Stimulated activated CD4-positive, alpha-beta T cell treated with anti-CD3 and anti-CD28 coated beads, Interleukin-1b, Interleukin-23, amount 100 ng/mL, for 1 hour (primary cell): ENCODE results near the gene ELF2.
"Not testable (repeated sequence)": the region's sequence is repeated elsewhere in the genome, so short reads cannot be mapped to it uniquely, and the experiment has no call there.

Experiments
- DNase-seq, 2 donors: peaks; one replicate each; pipeline ENCODE4 v3.0.0-alpha.2; 2020; ENCODE audit warnings: low read depth in 2 of 2

The ELF2 gene

DNA sequence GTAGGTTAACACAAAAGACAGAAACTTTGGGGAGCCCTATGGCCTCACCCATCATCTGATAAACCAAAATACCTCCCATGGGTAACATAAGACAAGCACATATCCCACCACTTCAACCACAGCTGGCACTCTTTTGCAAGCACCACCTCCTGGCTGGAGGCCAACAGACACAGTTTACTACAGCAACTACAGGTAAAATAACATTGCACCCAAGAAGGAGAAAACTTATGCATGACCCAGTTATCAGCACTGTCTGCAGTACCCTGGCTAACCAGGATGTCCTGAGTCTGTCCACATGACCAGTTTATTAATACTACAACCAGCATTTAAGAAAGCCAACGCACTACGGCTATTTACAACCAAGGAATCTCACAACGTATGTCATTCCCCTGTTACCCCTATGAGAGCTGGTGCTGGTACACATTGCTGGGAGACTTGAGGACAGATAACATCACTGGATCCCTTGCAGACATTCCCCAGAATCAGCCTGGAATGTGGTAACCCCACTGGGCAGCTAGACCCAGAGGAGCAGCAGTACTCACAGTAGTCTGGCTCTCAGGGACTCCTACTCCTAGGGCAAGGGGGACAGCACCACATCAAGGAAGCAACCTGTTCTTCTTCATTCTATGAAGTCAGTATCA lies 32.0 kb downstream of the ELF2 start:
- DNase-seq = no peak

DNA sequence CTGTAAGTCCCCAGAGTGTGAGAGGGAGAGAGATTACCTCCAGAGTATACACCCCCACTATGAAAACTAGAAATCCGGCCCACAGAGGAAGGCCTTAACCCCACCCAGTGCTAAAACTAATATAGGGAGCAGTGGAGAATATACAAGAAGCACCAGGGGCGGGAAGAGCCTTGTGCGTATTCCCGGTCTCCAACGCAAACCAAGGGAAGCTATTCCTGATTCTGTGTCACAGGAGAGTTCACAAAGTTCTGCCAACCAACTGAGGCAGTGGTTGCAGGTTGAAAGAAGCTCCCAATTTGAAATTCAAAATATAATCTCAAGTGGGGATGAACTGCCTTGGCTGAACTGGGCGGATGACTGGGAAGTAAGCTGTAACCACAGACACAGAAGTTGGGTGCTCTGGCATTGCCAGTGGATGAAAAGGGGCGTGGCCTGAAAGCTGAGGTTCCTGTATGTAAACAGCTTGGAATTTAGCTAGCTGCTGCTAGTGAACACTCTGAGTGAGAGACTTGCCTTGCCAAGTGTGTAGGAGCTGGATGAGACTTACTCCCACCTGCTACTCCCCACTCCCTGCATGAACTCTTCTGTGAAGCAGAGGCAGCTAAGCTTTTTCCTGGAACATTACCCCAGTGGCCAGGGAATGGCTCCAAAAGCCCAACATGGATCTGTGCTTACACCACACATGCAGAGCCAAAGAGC lies 32.7 kb downstream of the ELF2 start:
- no peak for DNase-seq

DNA sequence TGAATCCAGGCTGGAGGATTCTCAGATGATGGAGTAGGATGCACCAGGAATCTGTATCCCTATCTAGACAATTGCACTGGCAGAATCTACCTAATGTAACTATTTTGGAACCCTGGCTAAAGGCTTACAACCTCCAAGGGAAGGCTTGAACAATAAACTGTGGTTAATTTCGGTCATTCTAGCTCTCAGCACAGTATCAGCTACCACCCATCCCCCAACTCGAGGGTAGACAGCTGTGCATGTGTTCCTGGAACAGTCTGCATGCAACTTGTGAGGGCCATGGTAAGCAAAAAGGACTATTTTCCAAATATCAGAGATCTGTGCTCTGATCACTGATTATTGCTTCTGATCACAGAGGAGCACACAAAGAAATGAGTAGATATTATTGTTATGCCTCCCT lies 34.0 kb downstream of the ELF2 start:
- DNase-seq = no peak

DNA sequence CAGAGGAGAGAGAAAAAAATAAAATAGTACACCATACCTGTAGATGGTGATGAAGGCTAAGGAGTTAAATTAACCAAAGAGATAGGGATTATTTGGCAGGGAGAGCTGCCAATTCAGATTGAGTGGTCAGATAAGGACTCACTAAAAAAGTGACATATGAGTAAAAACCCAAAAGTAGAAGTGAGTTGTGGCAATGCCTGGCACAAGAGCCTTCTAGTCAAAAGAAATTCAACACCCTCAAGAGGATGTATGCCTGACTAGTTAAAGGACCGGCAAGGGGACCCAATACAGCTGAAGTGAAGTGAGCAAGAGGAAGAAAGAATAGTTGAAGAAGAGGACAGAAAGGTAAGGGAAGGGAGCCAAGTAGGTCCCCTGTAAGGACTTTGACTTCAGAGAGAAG lies 34.9 kb downstream of the ELF2 start:
- no peak for DNase-seq

DNA sequence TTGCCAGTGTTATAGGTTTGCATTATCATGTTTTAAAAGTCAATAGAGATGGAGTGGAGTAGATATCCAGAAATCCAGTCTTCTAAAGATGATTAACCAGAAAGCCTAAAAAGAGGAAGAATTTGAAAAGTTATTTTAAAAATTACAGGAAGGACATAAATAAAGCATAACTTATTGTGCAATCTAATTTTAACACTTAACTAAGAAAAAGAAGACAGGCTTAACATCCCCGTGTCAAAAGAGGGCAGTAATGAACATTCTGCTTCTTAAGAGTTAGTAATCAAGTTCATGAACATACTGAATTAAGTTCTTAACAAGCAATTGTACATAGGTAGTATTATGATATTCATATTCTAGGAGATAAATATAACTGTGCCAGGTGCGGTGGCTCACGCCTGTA lies 39.3 kb downstream of the ELF2 start:
- DNase-seq = no peak

DNA sequence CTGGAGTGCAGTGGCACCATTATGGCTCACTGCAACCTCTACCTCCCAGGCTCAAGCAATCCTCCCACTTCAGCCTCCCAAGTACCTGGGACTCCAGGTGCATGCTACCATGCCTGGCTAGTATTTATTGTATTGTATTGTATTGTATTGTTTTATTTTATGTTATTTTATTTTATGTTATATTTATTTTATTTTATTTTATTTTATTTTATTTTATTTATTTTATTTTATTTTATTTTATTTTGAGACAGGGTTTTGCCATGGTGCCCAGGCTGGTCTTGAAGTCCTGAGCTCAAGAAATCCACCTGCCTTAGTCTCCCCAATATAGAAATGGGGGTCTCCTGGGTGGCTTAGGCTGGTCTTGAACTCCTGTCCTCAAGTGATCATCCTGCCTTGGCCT lies 42.6 kb downstream of the ELF2 start:
- no peak for DNase-seq

DNA sequence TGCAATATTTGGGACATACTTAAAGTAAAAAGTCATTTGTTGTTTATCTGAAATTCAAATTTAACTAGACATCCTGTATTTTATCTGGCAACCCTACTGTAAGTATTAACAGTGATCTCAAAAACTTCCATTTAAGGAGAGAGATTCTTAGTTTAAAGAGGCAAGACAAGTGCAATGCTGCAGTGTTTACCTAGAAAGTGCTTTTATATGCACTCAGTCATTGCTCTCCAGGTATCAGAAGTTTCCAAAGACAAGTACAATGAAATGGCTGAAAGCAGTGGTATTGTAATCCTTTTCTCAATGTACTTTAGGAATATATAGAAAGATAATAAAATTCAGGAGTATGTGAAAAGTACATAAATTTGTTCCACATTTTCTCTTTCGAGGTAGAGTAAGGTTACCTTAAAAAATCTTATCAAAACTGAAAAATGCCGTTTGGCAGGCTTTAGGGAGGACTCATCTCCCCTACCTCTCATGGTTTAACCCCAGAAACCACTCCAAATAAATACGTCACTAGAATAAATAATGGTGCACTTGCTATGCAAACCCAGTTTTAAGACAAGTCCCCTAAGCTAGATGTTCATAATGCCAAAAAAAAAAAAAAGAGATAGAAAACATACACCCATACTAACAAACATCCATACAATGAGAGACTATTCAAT lies 45.7 kb downstream of the ELF2 start:
- no peak for DNase-seq

DNA sequence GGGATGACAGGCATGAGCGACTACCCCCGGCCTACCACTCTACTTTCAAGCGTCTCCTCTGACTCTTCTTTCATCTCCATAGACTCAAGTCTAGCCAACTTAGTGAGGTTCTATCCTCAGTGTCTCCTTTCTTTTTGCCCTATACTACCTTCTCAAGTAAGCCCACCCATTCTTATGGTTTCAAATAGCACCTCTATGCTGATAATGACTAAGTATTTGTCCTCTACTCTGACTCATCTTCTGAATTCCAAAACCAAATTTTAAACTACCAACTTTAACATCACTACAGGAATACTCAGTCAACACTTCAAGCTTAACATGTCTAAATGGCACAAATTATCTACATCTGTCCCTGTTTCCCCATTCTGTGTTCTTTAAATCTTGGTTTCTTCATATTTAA lies 47.8 kb downstream of the ELF2 start:
- no peak for DNase-seq

DNA sequence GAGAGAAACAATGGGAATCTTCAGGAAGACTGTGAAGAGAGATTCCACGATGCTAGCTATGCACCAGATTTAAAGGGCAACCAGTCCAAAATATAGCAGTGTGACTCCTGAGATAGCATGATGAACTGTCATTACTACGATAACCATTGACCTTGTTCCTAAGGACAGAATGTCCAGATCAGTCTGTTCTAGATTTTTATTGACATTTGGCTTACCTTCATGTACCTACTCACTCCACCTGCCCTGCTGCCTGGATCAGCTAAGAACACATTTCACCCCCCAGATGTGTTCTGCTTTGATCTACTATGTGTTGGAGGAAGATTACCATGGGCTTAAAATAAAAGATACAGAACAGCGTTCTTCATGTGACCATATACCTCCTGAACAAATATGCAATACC lies 50.1 kb downstream of the ELF2 start:
- DNase-seq = no peak

DNA sequence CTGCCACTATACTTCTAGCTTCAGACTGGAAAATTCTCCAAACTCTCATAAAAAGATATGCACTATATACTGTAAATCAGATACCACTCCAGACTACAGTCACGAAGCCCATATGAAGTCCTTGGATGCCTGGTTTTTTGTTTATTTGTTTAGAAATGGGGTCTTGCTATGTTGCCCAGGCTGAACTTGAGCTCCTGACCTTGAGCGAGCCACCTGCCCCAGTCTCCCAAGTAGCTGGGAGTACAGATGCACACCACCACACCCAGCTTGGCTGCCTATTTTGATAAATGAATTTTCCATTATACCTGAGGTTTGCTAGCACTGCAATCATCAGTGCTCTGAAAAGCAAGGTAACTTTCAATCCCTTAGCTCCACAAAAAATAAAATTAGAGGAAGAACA lies 53.1 kb downstream of the ELF2 start:
- no peak for DNase-seq

DNA sequence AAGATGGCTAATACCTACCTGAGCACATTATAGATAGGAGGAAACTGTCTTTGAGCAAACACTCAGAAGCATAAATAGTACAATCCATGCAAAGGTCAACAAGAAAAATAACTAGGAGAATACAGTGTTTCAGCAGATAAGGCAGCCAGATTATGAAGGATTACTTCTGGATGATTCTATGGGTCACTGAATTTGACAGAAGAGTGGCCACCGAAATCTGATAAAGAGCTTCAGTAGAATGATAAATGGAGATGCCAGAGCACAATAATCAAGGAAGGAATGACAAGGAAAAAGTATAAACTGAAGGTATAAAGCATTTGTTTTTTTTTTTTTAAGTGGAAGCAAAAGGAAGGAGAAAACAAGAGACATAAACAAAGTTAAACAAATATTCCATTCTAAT lies 58.7 kb downstream of the ELF2 start:
- DNase-seq = no peak

DNA sequence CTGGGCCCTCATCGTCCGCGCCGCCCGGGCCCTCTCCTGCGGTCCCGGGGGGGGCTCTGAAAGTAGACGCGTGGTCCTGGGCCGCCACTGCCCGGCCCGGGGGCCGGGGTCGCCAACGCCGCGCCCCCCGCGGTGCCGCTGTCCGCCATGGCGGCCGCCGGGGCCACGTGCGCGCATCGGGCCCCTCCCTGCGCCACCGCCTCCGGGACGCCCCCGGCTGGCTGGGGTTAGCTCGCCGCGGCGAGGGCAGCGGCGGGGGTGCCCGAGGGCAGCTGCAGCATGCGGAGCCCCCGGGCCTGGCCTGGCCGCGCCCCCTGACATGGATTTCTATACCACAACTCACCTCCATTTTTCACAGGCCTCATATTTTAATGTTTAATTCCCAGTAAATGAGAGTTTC lies 61.8 kb downstream of the ELF2 start:
- no peak for DNase-seq

DNA sequence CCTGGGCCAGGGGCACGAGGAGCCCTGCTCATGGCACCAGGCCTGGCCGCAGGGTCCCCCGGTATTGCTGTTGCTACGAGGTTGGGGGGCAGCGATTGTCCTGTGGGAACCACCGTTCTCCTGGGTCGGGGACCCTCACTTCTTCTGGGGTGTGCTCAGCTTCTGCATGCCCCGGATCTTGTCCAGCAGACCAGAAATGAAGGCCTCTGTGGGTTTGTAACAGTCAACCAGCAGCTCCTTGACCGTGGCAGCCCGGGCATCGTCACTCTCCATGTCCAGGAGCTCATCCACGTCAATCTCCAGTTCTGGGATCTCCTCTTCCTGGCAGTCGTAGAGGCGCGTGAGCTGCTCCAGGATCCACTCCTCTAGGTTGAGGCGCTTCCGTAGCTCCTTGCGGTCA lies 62.2 kb downstream of the ELF2 start:
- not testable (repeated sequence) for DNase-seq

DNA sequence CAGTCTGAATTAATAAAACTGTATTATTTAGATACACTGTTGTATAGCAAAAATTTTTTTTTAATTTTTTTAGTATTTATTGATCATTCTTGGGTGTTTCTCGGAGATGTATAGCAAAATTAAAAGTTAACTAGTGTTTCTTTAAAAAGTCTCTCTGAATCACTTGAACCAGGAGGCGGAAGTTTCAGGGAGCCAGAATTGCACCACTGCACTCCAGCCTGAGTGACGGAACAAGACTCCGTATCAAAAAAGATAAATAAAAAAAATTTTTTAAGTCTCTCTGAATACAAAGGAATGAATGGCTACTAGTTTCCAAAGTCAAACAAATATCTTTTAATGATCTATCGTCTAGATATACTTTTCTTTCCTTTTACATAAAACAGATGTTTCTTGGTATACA lies 64.4 kb downstream of the ELF2 start:
- no peak for DNase-seq

DNA sequence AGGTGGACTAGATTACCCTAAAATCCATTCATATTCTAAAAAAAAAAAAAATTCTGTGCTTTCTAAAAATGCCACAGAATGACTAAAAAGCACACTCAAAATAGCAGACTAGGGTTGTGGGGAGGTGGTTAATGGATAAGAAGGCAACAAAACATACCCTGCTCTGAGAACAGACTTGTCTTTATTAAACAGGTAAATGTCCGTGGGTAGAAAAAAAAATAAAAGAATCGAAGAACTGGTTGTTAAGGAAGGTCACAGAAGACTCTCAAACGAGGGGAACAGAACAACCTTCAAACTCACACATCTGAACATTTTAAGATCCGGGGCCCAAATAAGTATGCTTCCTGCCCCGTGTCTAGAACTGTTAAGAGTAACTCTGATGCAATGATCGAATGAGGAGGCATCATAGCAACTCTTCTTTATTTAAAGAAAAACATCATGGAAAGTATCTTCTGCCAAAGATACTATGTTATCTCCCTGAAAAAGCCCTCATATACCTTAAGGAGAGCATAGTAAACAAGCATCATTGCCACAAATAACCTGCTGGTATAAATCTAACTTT lies 68.4 kb downstream of the ELF2 start:
- no peak for DNase-seq

DNA sequence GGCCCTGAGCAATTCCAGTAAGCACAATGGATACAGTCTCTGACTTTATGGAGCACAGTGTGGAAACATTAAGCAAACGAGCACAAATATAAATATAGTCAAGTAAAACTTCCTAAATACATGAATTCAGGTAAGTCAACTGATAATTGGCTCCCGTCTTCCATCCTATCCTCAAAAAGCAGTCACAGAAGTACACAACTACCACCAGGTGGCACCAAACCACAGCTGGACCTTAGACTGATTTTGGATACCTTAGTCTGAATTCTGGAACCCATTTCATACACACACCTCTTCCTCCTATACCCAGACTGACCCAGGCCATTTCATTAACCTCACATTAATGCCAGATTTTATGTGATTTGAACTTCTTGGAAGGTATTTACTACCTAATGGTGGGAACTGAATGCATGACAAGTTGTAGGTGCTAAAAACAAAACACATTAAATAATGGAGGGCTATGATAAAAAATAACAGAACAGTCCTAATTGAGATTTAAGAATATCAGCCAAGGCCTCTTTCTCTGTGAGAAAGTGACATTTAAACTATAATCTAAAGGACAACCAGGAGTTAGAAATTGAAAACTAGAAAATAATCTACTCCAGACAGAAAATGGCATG lies 77.5 kb downstream of the ELF2 start:
- DNase-seq = peak; percentile 44 to 53

DNA sequence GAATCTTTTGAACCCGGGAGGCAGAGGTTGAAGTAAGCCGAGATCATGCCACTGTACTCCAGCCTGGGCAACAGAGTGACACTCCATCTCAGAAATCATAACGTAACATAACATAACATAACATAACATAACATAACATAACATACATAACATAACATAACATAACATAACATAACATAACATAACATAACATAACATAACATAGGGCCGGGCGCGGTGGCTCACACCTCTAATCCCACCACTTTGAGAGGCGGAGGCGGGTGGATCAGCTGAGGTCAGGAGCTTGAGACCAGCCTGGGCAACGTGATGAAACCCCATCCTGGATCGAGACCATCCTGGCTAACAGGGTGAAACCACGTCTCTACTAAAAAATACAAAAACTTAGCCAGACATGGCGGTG lies 84.7 kb downstream of the ELF2 start:
- DNase-seq = no peak

DNA sequence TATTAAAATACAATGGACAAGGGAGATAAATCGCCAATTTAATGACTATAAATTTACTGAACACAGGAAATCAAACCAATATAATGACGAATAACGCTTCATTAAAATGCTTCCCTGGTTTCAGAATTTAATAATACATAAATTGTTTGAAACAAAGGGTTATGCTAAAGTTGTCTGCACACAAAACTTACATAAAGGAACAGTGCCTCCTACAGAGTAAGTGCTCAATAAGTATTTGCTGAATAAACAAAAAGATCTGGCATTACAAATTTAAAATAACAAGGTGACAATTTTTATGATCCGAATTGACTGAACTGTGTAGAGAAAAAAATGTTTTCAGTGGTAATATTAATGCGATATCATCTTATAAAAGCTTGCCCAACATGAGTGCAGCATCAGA lies 91.9 kb downstream of the ELF2 start:
- no peak for DNase-seq

DNA sequence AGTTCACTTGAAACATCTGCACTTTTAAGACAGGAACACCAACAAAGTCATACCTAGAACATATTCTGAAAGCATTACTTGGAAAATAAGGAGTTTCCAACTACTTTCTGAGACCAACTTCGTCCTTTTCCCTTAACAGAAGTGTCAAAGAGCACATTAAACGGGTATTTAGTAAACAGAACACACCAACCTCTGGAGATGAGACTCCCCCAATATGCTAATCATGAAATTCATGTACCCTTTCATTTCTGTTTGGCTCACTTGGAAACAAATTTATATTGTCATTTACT lies 92.3 kb downstream of the ELF2 start:
- DNase-seq = no peak

DNA sequence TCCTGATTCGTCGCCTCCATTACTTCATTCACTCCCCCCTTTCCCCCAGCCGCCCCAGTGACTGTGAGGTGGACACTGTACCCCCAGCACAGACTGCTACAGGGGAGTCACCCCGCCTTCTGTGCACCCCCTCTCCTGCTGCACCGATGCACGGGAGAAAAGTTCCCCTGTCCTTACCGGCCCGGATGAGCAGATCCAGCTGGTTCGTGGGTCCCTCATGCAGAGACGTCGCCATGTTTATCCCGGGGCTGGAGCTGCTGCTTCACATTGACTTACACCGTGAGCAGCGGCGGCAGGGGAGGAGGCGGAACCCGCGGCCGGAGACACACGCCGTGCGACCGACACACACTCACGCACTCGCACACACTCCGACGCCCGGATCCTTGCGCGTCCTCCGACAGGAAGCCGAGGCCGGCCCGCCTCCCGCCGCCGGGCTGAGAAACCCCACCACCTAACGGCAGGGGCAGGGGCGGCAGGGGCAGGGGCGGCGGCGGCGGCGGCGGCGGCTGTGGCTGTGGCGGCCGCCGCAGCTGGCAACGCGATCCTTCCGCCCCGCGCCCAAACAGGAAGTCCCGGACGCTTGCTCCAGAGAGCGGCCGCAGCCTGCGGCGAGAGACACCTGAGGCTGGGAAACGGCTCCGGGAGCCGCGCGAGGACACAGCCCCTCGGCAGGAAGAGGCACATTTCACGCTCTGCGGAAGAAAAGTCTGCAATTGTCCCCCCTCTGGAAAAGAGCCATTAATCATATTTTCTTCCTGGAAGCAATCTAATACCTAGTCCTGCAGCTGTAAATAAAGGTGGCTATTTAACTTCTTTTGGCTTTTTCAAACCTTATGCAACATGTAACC lies 92.8 kb downstream of the ELF2 start:
- DNase-seq = peak; percentile 41 to 71

DNA sequence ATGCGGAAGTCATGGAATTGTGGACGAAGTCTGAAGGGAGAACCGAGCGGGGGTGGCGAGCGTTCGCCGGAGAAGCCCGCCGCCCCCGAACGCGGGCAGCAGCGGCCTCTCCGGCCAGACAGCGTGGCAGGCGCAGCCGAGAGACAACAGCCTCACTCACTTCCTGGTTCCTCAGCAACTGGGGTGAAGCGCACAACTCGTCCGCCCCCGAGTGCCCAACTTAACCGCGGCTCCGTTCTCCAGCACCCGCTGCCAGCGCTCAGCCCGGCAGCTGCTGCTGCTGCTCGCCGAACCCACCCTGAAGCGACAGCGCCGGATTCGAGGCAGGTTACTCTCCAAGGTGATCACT lies 93.4 kb downstream of the ELF2 start:
- peak; percentile 21 to 23 for DNase-seq
